ENCODE data around the gene MANSC1. TPM values are rescaled to one million over a fixed set of nuclear protein-coding genes. Genes with fewer than 3 reads are reported as not detected.

Gene MANSC1
- total and polyA plus RNA-seq, 2 of the 13 experiments (the other 11 are each of a cell fraction or from before 2014, with no cell fraction given): 1.9 to 4.2 TPM

DNA sequence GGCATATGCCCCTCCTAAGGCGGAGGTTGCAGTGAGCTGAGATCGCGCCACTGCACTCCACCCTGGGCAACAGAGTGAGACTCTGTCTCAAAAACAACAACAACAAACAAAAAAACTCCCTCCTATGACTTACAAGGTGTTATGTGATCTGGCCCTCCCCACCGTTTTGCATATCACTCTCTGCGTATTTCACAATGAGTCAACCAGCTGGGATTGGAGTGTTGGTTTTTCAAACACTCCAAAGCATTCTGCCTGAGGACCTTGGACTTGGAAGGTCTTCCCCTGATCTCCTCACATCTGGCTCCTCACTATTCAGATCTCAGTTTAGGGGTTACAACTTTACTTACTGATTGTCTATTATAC, 14.0 kb downstream of the MANSC1 start (continued):
- TF ChIP-seq, protein P1, sequence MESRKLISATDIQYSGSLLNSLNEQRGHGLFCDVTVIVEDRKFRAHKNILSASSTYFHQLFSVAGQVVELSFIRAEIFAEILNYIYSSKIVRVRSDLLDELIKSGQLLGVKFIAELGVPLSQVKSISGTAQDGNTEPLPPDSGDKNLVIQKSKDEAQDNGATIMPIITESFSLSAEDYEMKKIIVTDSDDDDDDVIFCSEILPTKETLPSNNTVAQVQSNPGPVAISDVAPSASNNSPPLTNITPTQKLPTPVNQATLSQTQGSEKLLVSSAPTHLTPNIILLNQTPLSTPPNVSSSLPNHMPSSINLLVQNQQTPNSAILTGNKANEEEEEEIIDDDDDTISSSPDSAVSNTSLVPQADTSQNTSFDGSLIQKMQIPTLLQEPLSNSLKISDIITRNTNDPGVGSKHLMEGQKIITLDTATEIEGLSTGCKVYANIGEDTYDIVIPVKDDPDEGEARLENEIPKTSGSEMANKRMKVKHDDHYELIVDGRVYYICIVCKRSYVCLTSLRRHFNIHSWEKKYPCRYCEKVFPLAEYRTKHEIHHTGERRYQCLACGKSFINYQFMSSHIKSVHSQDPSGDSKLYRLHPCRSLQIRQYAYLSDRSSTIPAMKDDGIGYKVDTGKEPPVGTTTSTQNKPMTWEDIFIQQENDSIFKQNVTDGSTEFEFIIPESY (CRISPR knock-in tag; IDR thresholded peaks at IDR 0.05): 0 out of 2 replicates have a peak, but pooled peaks have one; percentile 38
- no peak for TF ChIP-seq PCBP1 (IDR thresholded peaks at IDR 0.05; ENCODE audit: borderline replicate concordance, low read depth, low read length)
- TF ChIP-seq SIX4 (CRISPR knock-in tag; IDR thresholded peaks at IDR 0.05): peak; percentile 45; the same call in 1 of the 2 replicates
- TF ChIP-seq, protein P2, sequence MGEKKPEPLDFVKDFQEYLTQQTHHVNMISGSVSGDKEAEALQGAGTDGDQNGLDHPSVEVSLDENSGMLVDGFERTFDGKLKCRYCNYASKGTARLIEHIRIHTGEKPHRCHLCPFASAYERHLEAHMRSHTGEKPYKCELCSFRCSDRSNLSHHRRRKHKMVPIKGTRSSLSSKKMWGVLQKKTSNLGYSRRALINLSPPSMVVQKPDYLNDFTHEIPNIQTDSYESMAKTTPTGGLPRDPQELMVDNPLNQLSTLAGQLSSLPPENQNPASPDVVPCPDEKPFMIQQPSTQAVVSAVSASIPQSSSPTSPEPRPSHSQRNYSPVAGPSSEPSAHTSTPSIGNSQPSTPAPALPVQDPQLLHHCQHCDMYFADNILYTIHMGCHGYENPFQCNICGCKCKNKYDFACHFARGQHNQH (CRISPR knock-in tag; IDR thresholded peaks at IDR 0.05): 0 out of 2 replicates have a peak, but pooled peaks have one; percentile 27
- TF ChIP-seq FOSL2 (CRISPR knock-in tag; IDR thresholded peaks at IDR 0.05): peak; percentile 61; the same call in 1 of the 2 replicates
- TF ChIP-seq STAT5B (CRISPR knock-in tag; IDR thresholded peaks at IDR 0.05): no peak
- TF ChIP-seq, protein P3, sequence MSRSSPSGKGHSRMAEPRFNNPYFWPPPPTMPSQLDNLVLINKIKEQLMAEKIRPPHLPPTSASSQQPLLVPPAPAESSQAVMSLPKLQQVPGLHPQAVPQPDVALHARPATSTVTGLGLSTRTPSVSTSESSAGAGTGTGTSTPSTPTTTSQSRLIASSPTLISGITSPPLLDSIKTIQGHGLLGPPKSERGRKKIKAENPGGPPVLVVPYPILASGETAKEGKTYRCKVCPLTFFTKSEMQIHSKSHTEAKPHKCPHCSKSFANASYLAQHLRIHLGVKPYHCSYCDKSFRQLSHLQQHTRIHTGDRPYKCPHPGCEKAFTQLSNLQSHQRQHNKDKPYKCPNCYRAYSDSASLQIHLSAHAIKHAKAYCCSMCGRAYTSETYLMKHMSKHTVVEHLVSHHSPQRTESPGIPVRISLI (CRISPR knock-in tag; IDR thresholded peaks at IDR 0.05; ENCODE audit: borderline replicate concordance): peak; percentile 51; the same call in 1 of the 2 replicates
- TF ChIP-seq TOE1 (CRISPR knock-in tag; IDR thresholded peaks at IDR 0.05): no peak
- TF ChIP-seq, protein P4, sequence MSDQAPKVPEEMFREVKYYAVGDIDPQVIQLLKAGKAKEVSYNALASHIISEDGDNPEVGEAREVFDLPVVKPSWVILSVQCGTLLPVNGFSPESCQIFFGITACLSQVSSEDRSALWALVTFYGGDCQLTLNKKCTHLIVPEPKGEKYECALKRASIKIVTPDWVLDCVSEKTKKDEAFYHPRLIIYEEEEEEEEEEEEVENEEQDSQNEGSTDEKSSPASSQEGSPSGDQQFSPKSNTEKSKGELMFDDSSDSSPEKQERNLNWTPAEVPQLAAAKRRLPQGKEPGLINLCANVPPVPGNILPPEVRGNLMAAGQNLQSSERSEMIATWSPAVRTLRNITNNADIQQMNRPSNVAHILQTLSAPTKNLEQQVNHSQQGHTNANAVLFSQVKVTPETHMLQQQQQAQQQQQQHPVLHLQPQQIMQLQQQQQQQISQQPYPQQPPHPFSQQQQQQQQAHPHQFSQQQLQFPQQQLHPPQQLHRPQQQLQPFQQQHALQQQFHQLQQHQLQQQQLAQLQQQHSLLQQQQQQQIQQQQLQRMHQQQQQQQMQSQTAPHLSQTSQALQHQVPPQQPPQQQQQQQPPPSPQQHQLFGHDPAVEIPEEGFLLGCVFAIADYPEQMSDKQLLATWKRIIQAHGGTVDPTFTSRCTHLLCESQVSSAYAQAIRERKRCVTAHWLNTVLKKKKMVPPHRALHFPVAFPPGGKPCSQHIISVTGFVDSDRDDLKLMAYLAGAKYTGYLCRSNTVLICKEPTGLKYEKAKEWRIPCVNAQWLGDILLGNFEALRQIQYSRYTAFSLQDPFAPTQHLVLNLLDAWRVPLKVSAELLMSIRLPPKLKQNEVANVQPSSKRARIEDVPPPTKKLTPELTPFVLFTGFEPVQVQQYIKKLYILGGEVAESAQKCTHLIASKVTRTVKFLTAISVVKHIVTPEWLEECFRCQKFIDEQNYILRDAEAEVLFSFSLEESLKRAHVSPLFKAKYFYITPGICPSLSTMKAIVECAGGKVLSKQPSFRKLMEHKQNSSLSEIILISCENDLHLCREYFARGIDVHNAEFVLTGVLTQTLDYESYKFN (CRISPR knock-in tag; conservative IDR thresholded peaks at IDR 0.05): peak; percentile 61
- TF ChIP-seq CHD2 (IDR thresholded peaks at IDR 0.05; ENCODE audit: low read depth, low read length): no peak
- TF ChIP-seq SETDB1 (CRISPR knock-in tag; IDR thresholded peaks at IDR 0.05; ENCODE audit: borderline replicate concordance): no peak
- TF ChIP-seq, protein P5, sequence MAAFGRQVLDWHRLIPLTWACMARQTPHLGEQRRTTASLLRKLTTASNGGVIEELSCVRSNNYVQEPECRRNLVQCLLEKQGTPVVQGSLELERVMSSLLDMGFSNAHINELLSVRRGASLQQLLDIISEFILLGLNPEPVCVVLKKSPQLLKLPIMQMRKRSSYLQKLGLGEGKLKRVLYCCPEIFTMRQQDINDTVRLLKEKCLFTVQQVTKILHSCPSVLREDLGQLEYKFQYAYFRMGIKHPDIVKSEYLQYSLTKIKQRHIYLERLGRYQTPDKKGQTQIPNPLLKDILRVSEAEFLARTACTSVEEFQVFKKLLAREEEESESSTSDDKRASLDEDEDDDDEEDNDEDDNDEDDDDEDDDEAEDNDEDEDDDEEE (CRISPR knock-in tag; IDR thresholded peaks at IDR 0.05): no peak
- TF ChIP-seq, protein P6, sequence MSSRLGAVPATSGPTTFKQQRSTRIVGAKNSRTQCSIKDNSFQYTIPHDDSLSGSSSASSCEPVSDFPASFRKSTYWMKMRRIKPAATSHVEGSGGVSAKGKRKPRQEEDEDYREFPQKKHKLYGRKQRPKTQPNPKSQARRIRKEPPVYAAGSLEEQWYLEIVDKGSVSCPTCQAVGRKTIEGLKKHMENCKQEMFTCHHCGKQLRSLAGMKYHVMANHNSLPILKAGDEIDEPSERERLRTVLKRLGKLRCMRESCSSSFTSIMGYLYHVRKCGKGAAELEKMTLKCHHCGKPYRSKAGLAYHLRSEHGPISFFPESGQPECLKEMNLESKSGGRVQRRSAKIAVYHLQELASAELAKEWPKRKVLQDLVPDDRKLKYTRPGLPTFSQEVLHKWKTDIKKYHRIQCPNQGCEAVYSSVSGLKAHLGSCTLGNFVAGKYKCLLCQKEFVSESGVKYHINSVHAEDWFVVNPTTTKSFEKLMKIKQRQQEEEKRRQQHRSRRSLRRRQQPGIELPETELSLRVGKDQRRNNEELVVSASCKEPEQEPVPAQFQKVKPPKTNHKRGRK (CRISPR knock-in tag; IDR thresholded peaks at IDR 0.05): no peak
- TF ChIP-seq, protein P7, sequence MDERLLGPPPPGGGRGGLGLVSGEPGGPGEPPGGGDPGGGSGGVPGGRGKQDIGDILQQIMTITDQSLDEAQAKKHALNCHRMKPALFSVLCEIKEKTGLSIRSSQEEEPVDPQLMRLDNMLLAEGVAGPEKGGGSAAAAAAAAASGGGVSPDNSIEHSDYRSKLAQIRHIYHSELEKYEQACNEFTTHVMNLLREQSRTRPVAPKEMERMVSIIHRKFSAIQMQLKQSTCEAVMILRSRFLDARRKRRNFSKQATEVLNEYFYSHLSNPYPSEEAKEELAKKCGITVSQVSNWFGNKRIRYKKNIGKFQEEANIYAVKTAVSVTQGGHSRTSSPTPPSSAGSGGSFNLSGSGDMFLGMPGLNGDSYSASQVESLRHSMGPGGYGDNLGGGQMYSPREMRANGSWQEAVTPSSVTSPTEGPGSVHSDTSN (CRISPR knock-in tag; IDR thresholded peaks at IDR 0.05): no peak
- peak; percentile 46 for TF ChIP-seq TEAD3 (CRISPR knock-in tag; optimal IDR thresholded peaks at IDR 0.05; ENCODE audit: borderline replicate concordance)
- no peak for TF ChIP-seq ZNF598 (CRISPR knock-in tag; IDR thresholded peaks at IDR 0.05; ENCODE audit: borderline replicate concordance)
- TF ChIP-seq MIER2 (CRISPR knock-in tag; IDR thresholded peaks at IDR 0.05): no peak
- no peak for TF ChIP-seq CBX2 (IDR thresholded peaks at IDR 0.05; ENCODE audit: low read depth, low read length)
- no peak for TF ChIP-seq CBX2 (CRISPR knock-in tag; IDR thresholded peaks at IDR 0.05; ENCODE audit: low read depth)

Measured in HepG2 (cell line).